Right kidney (tissue), 1 donor: ENCODE data around the gene NCBP3.
"Not testable (repeated sequence)": the region's sequence is repeated elsewhere in the genome, so short reads cannot be mapped to it uniquely, and the experiment has no call there.

Experiments used
- DNase-seq: peaks from one replicate; pipeline ENCODE4 v3.0.0-alpha.2; 2016

NCBP3 gene

DNA sequence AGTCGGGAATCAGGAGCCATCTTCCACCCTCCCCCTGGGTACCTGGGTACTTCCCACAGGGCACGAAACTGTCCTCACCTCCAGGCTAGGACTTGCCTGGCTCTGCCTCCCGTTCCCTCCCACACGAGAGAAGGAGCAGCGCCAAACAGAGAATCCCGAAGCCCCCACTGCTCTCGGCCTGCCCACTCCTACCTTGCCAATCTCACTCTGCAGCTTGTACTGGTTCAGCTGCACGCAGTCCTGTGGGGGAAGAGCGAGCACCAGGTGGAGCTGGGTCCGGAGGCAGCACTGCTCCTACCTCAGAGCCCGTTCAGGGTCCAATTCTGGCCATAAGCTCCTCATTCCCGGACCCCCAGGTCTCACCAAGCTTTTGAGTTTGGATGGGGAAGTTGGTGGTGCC is 38.1 kb upstream of the NCBP3 start:
- no peak for DNase-seq

DNA sequence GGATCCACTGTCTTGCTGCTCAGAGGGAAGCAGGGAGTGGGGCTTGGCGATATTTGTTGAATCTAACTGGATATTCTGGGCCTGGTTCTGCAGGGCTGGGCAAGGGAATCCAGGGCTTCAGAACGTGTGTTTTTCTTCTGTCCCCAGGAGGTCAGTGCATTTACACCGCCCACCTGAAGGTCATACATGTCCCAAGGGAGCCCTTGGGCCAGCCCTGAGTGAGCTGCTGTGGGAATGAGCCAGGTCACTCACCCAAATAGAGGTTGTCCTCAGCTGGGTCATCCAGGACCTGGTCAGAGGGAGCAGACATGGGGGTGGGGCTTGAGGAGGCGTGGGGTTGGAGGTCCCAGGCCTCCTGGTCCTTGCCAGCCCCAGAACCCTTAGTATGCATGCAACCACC is 36.2 kb upstream of the NCBP3 start:
- DNase-seq, result no peak

DNA sequence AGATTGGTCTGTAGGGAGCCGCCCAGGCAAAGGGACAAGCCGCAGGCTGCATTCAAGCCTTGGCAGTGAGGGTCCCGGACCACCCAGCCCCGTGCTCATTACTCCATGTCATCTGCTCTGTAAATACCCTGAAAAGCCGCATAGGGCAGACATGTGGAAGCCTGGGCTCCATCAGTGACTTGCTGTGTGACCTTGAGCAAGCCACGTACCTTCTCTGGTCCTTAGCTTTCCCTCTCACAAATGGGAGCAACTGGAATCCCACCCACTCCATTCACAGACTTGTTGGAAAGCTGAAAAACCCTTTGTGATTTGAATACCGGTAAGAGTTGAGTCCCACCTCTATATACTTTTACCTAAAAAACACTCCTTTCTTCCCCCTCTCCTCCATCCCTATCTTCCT is 34.9 kb upstream of the NCBP3 start:
- DNase-seq, result no peak

DNA sequence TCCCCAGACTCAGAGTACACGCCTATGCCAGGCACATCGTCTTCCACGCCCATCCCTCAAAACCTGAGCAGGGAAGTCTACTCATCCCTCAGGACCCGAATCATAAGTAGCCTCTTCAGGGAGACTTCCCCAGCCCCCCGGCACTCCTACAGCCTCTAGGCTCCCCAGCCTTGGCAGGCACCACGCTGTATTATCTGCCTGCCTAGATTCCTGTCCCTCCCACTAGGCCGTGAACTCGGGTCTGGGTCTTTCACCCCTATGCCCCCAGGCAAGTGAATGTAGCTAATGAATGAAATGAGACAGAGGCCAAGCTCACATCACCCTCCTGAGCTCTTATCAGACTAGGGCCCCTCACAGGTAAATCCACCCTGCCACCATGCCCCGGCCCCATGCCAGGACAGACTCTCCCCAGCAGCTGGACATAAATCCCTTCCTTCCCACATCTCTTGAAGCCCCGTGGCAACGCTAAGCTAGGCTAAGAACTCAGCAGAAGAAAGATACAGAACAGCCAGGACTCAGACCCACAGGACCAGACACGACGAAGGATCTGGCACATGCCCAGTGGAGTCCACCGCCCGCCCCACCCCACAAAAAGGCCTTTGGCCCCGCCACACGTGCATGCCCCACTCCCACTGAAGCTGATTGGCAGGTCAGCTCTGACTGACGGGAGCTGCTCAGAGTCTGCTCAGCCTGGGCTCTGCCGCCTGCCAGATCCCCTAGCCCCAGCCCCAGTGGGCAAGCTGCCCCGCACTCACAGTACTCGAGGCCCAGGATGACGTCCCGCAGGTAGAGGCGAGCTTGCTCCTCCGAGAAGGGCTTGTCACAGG is 33.8 kb upstream of the NCBP3 start:
- no peak for DNase-seq

DNA sequence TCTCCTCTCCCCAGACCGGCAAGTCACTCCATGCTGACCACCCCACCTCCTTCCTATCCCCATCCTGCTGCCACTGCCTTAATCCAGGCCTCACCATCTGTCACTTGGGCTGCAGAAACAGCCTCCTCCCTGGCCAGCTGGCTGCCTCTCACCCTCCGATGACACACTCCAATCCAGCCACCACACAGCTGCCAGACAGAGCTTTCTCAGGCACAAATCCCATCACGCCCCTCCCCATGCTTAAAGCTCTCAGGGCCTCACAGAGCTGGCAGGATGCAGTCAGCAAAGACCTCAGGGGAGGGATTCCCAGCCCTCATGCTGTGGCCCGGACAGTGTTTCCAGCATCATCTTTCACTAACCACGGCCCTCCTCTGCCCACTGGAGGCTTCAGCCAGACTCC is 33.1 kb upstream of the NCBP3 start:
- no peak for DNase-seq

DNA sequence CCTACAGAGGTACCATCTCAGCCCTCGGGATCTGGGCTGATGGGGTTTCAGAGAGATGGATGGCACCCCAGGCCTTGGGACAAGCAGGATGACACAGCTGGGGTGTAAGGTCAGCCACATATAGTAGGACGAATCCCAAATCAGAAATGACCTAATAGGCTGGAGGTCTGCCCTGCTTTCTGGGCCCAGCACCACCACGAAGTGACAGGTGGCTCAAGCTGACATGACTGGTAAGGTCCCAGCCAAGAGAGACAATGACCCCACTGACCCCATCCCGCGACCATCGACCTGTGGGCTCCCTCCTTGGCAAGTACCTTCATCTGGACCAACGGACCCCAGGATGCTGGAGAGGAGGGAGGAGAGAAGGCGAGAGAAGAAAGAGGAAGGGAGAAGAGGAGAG is 31.2 kb upstream of the NCBP3 start:
- no peak for DNase-seq

DNA sequence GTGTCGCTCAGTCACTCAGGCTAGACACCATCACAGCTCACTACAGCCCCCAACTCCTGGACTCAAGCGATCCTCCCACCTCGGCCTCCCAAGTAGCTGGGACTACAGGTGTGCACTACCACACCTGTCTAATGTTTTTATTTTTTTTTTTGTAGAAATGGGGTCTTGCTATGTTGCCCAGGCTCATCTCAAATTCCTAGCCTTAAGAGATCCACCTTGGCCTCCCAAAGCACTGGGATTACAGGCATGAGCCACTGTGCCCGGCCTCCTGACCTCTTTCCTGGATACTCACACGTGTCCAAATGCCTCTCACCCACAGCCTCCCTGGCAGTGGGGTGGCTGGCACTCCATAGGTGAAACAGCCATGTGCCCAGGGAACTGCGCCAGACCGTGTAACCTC is 29.3 kb upstream of the NCBP3 start:
- no peak for DNase-seq

DNA sequence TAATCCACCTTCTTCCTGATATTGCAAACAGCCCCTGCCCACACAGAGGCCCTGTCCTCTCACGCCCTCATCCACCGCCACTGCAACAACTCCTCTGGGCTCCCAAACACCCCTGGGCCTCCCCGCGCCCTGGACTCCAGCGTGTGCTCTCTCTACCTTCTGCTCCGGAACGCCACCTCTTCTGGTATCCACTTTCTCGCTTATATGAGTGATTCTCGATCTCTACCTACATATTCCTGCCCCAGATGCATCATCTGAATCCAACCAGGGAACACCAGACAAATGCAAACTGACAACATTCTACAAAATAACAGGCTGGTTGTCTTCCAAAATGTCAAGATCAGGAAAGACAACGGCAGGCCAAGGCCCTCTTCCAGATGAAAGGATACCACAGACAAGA is 27.8 kb upstream of the NCBP3 start:
- no peak for DNase-seq

DNA sequence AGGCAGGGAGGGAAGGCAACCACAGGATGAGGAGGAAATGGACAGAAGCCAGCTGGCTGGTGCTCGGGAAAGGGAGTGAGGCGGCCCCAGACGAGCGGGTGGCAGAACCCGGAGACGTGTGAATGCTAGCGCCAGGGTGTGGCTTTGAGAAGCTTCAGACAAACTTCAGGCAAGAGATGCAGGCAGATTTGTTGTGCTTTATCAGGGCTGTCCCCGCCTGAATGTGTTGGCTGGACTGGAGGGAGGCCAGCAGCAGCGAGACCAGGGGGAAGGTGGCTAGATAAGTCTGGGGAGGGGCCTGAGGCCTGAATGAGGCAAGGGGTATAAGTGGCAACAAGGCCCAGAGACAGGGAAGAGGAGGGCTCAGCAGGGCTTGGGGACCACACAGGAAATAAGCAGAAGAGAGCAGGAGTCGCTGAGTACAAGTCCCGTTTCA is 24.8 kb upstream of the NCBP3 start:
- no peak for DNase-seq

DNA sequence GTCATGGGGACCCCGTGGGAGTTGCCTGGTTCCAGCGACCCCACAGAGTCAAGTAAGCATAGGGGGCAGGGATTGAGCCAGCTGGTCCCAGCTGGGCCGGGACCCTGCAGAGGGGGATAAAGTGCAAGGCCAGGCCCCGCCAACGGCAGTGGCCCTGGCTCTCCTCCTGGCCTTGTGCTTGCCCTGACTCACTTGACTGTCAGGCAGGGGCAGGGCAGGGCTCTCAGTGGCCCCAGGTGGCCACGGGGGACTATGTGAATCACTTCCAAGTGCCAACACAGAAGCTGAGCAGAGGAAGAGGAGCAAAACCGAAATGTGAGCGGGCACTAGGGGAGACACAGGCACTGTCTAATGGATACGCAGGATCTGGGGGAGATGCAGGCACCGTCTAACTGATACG is 21.6 kb upstream of the NCBP3 start:
- DNase-seq, result no peak

DNA sequence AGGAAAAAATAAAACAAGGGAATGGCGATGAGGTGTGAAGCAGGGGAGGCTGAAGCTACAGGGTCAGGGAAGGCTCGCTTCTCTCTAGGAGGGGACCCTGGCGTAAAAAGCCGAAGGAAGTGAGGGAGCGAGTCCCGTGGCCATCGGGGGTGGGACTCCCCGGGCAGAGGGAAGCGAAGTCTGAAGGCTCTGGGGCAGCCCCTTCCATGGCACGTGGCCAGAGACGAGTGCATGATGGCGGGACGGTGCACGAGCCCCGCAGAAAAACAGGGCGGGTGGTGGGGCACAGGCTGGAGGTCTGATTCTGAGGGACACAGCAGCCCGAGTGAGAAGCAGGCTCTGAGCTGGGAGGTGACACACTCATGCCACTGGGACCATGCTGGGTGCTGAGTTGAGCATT is 21.1 kb upstream of the NCBP3 start:
- DNase-seq, result no peak

DNA sequence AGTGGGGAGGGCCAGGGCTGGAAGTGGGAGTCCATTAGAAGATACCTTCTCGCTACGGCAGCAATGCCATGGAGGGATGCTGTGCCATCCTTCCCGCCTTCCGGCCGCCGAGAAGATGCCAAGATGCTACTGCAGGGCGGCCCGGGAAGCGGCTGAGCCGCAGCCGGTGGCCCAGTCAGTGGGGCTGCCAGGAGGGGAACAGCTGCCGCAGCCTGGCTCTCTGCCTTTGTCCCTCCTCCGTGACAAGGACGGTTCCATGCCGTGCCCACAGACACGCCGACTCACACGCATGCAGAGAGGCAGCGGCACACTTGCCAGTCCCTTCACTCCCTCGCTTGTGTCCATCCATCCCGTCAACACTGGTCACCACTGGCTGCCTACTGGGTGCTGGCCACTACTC is 20.2 kb upstream of the NCBP3 start:
- no peak for DNase-seq

DNA sequence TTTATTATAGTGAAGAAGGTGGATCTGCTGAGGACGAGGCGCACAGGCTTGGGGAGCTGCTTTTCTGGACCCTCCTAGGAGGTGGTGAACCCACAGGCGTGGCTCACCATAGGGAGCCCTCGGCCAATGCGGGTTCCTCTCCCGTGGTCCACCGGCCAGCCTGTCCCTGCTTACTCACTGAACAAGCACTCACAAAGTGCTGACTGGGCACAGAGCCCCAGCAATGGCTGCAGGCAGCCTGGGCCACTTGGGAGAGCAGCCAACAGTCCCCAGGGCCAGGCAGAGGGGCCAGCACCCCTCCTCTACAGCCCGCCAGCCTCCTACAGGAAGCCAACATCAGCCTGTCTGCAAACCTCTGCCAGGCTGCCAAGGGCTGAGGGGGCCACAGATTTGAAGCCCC is 19.1 kb upstream of the NCBP3 start:
- no peak for DNase-seq

DNA sequence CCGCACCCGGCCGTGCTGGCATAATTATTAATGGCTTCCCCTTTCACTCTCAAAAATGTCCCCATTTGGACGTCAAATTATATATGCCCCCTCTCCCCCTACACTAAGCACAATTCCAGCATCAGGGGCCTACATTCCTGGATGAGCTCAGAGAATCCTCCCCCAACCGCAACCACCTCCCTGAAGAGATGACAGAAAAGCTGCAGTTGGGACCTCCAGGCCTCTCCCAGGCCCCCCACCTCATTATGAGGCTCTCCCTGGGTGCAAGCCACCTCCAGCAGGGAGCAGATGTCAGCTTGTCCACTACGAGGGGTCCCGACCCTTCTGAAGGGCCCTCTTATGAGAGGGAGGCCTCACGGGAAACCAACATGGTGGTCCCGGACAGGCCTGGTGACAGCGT is 18.5 kb upstream of the NCBP3 start:
- DNase-seq, result no peak

DNA sequence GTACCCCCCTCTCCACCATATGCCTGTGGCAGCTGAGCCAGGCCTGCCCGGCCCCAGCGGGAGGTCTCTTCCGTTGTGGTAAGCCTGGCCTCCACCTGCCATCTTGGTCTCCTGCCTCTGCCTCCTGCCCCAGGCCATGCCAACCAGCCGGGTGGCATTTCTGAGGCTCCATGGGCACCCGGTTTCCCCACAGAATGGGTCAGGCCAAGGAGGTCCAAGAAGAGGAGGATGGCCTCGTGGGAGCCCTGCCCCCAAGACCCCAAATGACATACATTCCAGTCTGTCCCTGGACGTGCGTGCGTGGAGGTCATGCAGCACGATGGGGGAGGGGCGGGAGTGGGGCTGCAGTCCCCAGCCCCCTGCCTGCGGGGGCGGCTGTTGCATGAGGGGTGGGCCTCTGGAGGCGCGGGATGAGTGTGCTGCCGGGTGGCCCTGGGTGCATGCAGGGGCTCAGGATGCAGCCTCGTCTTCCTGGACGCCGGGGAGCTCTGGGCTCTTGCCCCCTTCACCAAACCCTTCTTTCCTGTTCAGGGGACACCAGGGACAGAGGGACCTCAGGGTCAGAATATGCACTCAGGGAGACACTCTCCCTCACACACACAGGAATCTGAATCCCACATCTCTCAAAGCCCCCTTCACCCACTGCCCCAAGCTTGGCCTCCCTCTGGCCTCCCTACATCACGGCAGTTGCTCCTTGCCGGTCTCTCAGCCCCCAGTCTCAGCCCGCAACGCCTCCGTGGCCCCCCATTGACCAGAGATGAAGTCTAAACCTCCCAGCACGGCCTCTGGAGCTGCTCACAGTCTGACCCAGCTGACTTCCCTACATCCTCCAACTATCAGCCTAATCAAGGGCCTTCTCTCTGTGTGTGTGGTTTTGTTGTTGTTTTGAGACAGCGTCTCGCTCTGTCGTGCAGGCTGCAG is 16.0 kb upstream of the NCBP3 start:
- no peak for DNase-seq

DNA sequence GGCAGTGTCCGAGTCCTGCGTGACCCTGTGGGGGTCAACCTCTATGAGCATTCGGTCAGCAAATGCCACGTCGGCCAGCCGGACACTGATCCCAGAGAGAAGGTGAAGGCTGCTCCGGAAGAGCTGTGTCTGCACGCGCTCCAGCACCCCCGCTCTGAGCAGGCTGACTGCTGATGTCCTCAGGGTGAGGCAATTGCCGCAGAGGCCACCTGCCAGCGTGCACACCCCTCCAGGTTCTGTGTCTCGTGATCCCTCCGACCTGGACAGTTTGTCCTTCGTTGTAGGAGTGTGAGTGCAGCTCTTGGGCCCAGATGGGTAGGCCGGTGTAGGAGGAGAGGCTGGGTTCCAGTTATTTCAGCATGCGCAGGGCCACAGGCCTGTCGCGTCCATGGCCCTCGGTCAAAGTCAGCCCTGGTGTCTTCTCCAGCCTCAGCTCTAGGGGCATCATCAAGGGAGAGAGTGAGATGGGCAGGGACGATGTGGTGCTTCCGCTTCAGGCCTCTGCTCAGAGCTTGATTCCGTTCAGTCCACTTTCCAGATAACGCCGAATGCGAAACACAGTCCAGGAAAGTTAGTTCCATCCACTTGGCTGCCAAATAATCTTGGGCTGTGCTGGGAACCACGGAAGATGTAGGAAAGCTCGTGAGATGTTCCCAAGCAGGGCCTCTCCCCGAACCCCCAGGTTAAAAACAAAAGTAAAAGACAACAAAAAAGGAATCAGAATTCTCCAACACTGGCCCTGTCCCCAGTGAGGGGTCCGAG is 15.1 kb upstream of the NCBP3 start:
- no peak for DNase-seq

DNA sequence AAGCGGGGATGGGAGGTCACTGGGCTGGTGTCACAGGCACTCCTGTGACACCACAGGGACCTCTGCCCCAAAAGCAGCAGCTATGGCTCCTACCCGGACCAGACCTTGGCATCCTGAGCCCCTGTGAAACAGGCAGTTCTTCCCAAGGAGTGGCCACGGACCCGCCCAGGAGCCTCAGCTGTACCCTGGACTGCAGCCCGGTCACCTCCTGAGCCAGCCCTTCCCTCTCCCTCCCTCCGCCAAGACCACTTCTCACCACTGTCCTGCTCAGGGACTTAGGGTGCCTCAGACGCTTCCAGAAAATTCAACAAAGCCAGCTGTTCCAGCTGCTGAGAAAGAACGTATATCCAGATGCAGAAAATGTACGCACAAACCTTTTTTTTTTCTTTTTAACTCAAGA is 13.9 kb upstream of the NCBP3 start:
- no peak for DNase-seq

DNA sequence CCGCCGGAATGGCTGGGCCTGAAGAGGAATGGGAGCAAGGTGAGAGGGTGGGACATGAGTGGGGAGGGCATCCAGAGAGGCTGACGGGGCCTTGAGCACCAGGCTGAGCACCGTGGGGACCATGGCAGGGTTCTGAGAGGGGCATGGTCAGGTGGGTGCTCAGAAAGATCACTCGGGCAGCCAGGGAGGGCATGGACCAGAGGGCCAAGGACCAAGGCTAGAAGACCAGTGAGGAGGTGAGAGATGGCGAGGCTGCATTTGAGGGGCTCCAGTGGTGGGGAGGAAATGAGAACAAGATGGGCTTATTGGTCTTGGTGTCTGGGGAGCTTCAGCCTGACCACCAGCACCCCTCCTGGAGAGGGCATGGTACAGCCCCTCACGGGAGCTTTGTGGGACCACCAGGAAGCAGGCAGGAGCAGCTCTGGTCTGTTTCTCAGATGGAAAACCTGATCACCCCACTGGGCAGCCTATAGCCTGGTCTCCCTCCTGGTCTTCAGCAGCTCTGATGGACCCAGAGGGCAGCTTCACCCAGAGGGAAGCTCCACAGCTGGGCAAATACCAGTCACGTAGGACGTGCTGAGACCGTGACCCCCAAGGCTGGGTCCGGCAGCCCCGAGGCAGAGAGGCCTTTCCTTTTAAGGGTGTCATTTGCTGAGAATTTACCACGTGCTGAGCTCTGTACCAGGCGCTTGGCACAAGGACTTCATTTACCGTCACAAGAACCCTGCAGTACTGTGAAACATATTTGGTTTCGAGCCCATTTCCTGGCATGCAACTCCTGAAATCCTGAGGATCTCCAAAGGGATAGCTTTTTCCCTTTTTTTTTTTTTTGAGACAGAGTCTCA is 11.4 kb upstream of the NCBP3 start:
- DNase-seq, result no peak

DNA sequence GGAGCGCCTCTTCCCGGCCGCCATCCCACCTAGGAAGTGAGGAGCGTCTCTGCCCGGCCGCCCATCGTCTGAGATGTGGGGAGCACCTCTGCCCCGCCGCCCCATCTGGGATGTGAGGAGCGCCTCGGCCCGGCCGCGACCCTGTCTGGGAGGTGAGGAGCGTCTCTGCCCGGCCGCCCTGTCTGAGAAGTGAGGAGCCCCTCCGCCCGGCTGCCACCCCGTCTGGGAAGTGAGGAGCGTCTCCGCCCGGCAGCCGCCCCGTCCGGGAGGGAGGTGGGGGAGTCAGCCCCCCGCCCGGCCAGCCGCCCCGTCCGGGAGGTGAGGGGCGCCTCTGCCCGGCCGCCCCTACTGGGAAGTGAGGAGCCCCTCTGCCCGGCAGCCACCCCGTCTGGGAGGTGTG is 8.2 kb upstream of the NCBP3 start:
- DNase-seq, result not testable (repeated sequence)

DNA sequence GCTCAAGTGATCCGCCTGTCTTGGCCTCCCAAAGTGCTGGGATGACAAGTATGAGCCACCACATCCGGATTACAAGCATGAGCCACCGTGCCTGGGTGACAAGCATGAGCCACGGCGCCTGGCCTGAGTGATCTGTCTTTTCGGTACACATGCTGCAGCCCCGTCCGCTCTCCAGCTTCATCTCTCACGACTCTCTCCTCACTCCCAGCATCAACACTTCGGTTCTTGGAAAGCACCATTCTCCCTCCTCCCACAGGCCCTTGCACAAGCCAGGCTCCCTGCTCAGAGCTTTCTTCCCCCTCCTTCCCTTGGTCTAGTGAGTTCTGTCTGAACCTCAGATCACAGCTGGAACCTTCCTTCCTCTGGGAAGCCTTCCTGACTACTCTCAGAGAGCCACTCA is 6.5 kb upstream of the NCBP3 start:
- DNase-seq, result no peak

DNA sequence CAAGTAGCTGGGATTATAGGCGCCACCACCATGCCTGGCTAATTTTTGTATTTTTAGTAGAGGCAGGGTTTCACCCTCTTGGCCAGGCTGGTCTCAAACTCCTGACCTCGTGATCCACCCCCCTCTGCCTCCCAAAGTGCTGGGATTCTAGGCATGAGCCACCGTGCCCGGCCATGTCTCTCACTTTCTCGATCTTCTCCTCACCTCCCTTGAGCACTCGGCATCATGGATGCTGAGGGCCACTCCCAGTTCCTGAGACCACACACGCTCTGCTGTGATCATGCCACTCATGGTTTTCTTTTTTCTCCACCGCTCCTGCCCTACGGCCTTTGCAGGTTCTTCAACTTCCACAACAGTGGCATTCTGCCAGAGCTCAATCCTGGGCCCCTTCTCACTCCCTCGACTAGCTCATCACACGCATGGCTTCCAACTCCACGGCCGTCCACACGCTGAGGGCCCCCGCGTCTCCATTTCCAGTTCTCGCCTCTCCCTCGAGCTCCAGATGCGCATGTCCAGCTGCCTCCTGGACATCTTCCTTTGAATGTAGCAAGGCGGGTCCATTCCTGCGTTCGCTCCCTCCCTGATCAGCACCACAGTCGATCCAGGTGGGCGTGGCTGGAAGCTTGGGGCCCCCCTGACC is 5.5 kb upstream of the NCBP3 start:
- DNase-seq, result no peak
